GM19468 (cell line): ENCODE data around the gene GLRA2.

Experiments
- ATAC-seq: cut with Tn5 transposase; IDR thresholded peaks from one replicate; pipeline ENCODE4 v1.9.1; 2021; ENCODE audit warnings: mild to moderate bottlenecking, moderate library complexity, moderate number of reproducible peaks; ENCODE audit not compliant: unreplicated experiment; ENCODE audit errors: extremely low read depth

GLRA2 gene

GRCh38 chrX:14529290-14529989 lies at the start of gene GLRA2:
GLRA2 (plus strand) TSS chrX:14529536; CDS start chrX:14530058, 522 bp downstream.
- ATAC-seq = no peak

- ATAC-seq = no peak
These were observed 39.9 kb upstream of the GLRA2 start for GRCh38 chrX:14489437-14489836.

GRCh38 chrX:14491689-14492088 lies 37.6 kb upstream of the GLRA2 start:
- ATAC-seq = no peak

- ATAC-seq = no peak
These were observed 32.7 kb upstream of the GLRA2 start for GRCh38 chrX:14496674-14497073.

GRCh38 chrX:14497184-14497666 lies 32.1 kb upstream of the GLRA2 start:
- ATAC-seq = no peak

GRCh38 chrX:14501327-14501726 lies 28.0 kb upstream of the GLRA2 start:
- no peak for ATAC-seq

- ATAC-seq = no peak
These were observed 24.3 kb upstream of the GLRA2 start for GRCh38 chrX:14504960-14505538.

- no peak for ATAC-seq
These were observed 23.7 kb upstream of the GLRA2 start for GRCh38 chrX:14505648-14506047.

- ATAC-seq = no peak
These were observed 22.5 kb upstream of the GLRA2 start for GRCh38 chrX:14506866-14507265.

GRCh38 chrX:14508025-14508690 lies 21.2 kb upstream of the GLRA2 start:
- ATAC-seq = no peak

GRCh38 chrX:14509325-14510057 lies 19.8 kb upstream of the GLRA2 start:
- no peak for ATAC-seq

GRCh38 chrX:14528629-14529289 lies 577 bp upstream of the GLRA2 start:
- no peak for ATAC-seq

- no peak for ATAC-seq
These were observed 4.5 kb downstream of the GLRA2 start for GRCh38 chrX:14533867-14534266.

GRCh38 chrX:14546190-14546589 lies 16.9 kb downstream of the GLRA2 start:
- ATAC-seq = no peak

GRCh38 chrX:14554131-14554715 lies 24.9 kb downstream of the GLRA2 start:
- no peak for ATAC-seq

GRCh38 chrX:14564058-14564457 lies 34.7 kb downstream of the GLRA2 start:
- no peak for ATAC-seq

- ATAC-seq = no peak
These were observed 43.8 kb downstream of the GLRA2 start for GRCh38 chrX:14573161-14573560.

GRCh38 chrX:14581081-14581480 lies 51.7 kb downstream of the GLRA2 start:
- no peak for ATAC-seq

GRCh38 chrX:14584548-14584947 lies 55.2 kb downstream of the GLRA2 start:
- no peak for ATAC-seq

- ATAC-seq = no peak
These were observed 60.9 kb downstream of the GLRA2 start for GRCh38 chrX:14590216-14590615.
